Measurements from ENCODE around the gene RHCE.

GRCh38 chr1:25427696-25428095 is 7.1 kb upstream of the RHCE start:
- TF ChIP-seq CTCF (IDR thresholded peaks at IDR 0.05), result no peak
- no peak for TF ChIP-seq SIN3A (IDR thresholded peaks at IDR 0.05; ENCODE audit: borderline replicate concordance, insufficient read depth, low read depth, low read length)

Measured in Panc1 (cell line).